Measurements from ENCODE around the gene VPS37D.

Gene VPS37D

GRCh38 chr7:73638911-73639310 is 28.7 kb upstream of the VPS37D start:
- H3K9me2 ChIP-seq (replicated peaks; ENCODE audit: low read depth, low read length), result no peaks in the 10 kb centered on the region
- no peaks in the 10 kb centered on the region for H3F3A ChIP-seq (ENCODE audit: low read depth)
- H2AFZ ChIP-seq (ENCODE audit: low read length), result no peak overlapping the region
- H3K4me3 ChIP-seq (ENCODE audit: low read length, poor library complexity, severe bottlenecking), result no peak overlapping the region
- H3K9ac ChIP-seq (ENCODE audit: low read depth, low read length, poor library complexity, severe bottlenecking), result no peak overlapping the region
- no peaks in the 10 kb centered on the region for H3K27me3 ChIP-seq (ENCODE audit: insufficient read depth, low read length, poor library complexity, severe bottlenecking)
- no peaks in the 10 kb centered on the region for H3K79me2 ChIP-seq (ENCODE audit: insufficient read depth, low read length)
- no peak for TF ChIP-seq EZH2phosphoT487 (IDR thresholded peaks at IDR 0.05; ENCODE audit: borderline replicate concordance)
- TF ChIP-seq, protein P1, sequence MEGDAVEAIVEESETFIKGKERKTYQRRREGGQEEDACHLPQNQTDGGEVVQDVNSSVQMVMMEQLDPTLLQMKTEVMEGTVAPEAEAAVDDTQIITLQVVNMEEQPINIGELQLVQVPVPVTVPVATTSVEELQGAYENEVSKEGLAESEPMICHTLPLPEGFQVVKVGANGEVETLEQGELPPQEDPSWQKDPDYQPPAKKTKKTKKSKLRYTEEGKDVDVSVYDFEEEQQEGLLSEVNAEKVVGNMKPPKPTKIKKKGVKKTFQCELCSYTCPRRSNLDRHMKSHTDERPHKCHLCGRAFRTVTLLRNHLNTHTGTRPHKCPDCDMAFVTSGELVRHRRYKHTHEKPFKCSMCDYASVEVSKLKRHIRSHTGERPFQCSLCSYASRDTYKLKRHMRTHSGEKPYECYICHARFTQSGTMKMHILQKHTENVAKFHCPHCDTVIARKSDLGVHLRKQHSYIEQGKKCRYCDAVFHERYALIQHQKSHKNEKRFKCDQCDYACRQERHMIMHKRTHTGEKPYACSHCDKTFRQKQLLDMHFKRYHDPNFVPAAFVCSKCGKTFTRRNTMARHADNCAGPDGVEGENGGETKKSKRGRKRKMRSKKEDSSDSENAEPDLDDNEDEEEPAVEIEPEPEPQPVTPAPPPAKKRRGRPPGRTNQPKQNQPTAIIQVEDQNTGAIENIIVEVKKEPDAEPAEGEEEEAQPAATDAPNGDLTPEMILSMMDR (conservative IDR thresholded peaks at IDR 0.05; ENCODE audit: low read length), result no peak
- no peak overlapping the region for H3K4me2 ChIP-seq (ENCODE audit: low read depth, low read length, poor library complexity, severe bottlenecking)
- H3K36me3 ChIP-seq (ENCODE audit: insufficient read depth, low read length), result no peaks in the 10 kb centered on the region
- H3K9me3 ChIP-seq (ENCODE audit: insufficient read depth, low read depth, low read length), result peaks cover 8% of the 10 kb centered on the region; the same call in 1 of the 2 replicates
- H4K20me1 ChIP-seq (ENCODE audit: insufficient read depth, low read length, poor library complexity, severe bottlenecking), result no peaks in the 10 kb centered on the region
- no peaks in the 10 kb centered on the region for H3K4me1 ChIP-seq (ENCODE audit: insufficient read depth, low read length, poor library complexity, severe bottlenecking)

- no peaks in the 10 kb centered on the region for H3K9me2 ChIP-seq (replicated peaks; ENCODE audit: low read depth, low read length)
- no peak overlapping the region for H3K4me2 ChIP-seq (ENCODE audit: low read depth, low read length, poor library complexity, severe bottlenecking)
- H3K9ac ChIP-seq (ENCODE audit: low read depth, low read length, poor library complexity, severe bottlenecking), result no peak overlapping the region
- H3K79me2 ChIP-seq (ENCODE audit: insufficient read depth, low read length), result no peaks in the 10 kb centered on the region
- H3K9me3 ChIP-seq (ENCODE audit: insufficient read depth, low read depth, low read length), result peaks cover 8% of the 10 kb centered on the region; the same call in 1 of the 2 replicates
- no peaks in the 10 kb centered on the region for H3K36me3 ChIP-seq (ENCODE audit: insufficient read depth, low read length)
- no peak for TF ChIP-seq EZH2phosphoT487 (IDR thresholded peaks at IDR 0.05; ENCODE audit: borderline replicate concordance)
- TF ChIP-seq, protein P1 (conservative IDR thresholded peaks at IDR 0.05; ENCODE audit: low read length), result no peak
- H3K27me3 ChIP-seq (ENCODE audit: insufficient read depth, low read length, poor library complexity, severe bottlenecking), result no peaks in the 10 kb centered on the region
- H4K20me1 ChIP-seq (ENCODE audit: insufficient read depth, low read length, poor library complexity, severe bottlenecking), result no peaks in the 10 kb centered on the region
- H3K4me3 ChIP-seq (ENCODE audit: low read length, poor library complexity, severe bottlenecking), result no peak overlapping the region
- no peaks in the 10 kb centered on the region for H3F3A ChIP-seq (ENCODE audit: low read depth)
- H3K4me1 ChIP-seq (ENCODE audit: insufficient read depth, low read length, poor library complexity, severe bottlenecking), result no peaks in the 10 kb centered on the region
- no peak overlapping the region for H2AFZ ChIP-seq (ENCODE audit: low read length)
Measured at GRCh38 chr7:73642834-73643233, 24.8 kb upstream of the VPS37D start.

DNA sequence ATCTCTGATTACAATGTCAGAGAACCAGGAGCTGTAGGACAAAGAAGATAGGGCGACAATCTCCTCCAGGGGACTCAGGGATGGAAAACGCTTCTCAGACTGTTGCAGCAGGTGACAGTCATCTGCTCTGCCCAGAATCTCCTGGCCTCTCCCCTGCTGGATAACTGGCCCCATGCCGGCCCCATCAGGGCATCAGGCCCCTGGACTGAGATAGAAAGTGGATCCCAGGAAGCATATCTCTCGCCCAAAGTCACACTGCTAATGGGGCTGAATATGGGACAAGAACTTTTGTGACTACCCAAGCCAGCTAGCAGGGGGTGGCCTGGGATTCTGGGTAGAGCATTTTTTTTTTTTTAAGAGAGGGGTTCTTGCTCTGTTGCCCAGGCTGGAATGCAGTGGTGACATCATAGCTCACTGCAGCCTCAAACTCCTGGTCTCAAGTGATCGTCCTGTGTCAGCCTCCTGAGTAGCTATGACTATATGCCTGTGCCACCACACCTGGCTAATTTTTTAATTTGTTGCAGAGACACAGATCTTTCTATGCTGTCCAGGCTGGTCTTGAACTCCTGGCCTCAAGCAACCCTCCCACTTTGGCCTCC is 22.8 kb upstream of the VPS37D start:
- H3K36me3 ChIP-seq (ENCODE audit: insufficient read depth, low read length), result no peaks in the 10 kb centered on the region
- no peak overlapping the region for H3K4me2 ChIP-seq (ENCODE audit: low read depth, low read length, poor library complexity, severe bottlenecking)
- H3K9me3 ChIP-seq (ENCODE audit: insufficient read depth, low read depth, low read length), result peaks cover 8% of the 10 kb centered on the region; the same call in 1 of the 2 replicates
- peaks cover 5% of the 10 kb centered on the region for H3K4me1 ChIP-seq (ENCODE audit: insufficient read depth, low read length, poor library complexity, severe bottlenecking)
- H3K27me3 ChIP-seq (ENCODE audit: insufficient read depth, low read length, poor library complexity, severe bottlenecking), result no peaks in the 10 kb centered on the region
- H4K20me1 ChIP-seq (ENCODE audit: insufficient read depth, low read length, poor library complexity, severe bottlenecking), result no peaks in the 10 kb centered on the region
- no peak overlapping the region for H3K9ac ChIP-seq (ENCODE audit: low read depth, low read length, poor library complexity, severe bottlenecking)
- no peak for TF ChIP-seq EZH2phosphoT487 (IDR thresholded peaks at IDR 0.05; ENCODE audit: borderline replicate concordance)
- TF ChIP-seq, protein P1 (conservative IDR thresholded peaks at IDR 0.05; ENCODE audit: low read length), result no peak
- H3K4me3 ChIP-seq (ENCODE audit: low read length, poor library complexity, severe bottlenecking), result no peak overlapping the region
- H2AFZ ChIP-seq (ENCODE audit: low read length), result no peak overlapping the region
- no peaks in the 10 kb centered on the region for H3F3A ChIP-seq (ENCODE audit: low read depth)
- H3K9me2 ChIP-seq (replicated peaks; ENCODE audit: low read depth, low read length), result no peaks in the 10 kb centered on the region
- H3K79me2 ChIP-seq (ENCODE audit: insufficient read depth, low read length), result no peaks in the 10 kb centered on the region
